ENCODE measurements around the gene ZNF341. TPM values are rescaled to one million over a fixed set of nuclear protein-coding genes. Genes with fewer than 3 reads are reported as not detected.

The ZNF341 gene
- total and polyA plus RNA-seq, 2 experiments from 2014 or later = 4.3 to 6.1 TPM

DNA sequence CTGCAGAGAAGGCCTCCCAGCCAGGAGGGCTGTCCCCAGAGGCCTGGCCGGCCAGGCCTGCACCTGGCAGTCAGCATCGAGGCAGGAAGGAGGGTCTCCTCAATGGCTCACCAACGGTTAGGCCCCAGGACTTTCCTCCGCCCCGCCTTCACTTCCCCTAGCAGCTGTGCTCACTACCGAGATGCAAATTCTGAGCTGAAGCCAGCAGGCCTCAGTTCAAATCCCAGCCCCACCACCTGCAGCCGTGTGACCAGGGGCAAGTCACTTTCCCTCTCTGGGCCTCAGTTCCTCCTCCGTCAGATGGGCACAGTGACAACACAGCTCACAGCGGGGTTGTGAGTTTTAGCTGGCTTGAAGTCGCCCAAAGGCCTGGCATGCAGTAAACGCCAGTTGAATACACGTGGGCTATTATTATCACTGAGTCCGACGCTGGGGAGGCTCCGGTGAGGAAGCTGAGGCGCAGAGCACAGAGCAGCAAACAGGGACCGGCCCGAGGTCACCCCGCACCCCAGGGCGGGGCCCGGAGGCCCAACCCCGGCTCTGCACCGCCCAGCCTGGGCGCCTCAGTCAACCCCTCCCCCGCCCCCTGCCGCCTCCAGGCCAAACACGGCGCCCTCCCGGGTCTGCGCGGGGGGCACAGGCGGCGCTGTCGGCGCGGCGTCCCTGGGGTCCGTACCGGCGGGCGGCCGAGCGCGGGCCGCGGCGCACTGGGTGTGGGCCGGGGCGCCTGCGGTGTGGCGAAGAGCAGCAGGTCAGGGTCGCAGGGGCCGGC lies 46.3 kb upstream of the ZNF341 start:
- Histone ChIP-seq H3K4me1 (ENCODE audit: insufficient read depth) (peaks cover 10% of the 10 kb centered on the region; the same call in 1 of the 2 replicates), H3K27me3 (ENCODE audit: insufficient read depth) (no peaks in the 10 kb centered on the region), H2AFZ (no peak overlapping the region), H3K36me3 (ENCODE audit: insufficient read depth) (no peaks in the 10 kb centered on the region), H3F3A (replicated peaks; ENCODE audit: low read depth) (0 out of 2 replicates have a peak, but pooled peaks cover 2% of the 10 kb centered on the region), H3K4me2 (peak overlapping the region; percentile 98), H3K4me3 (peak overlapping the region; percentile 88), H4K20me1 (replicated peaks; ENCODE audit: insufficient read depth) (peaks cover 25% of the 10 kb centered on the region; the same call in 1 of the 2 replicates), H3K27ac (ENCODE audit: low read depth) (no peak overlapping the region), H3K79me2 (replicated peaks; ENCODE audit: insufficient read depth) (peaks cover 39% of the 10 kb centered on the region), H3K9me2 (ENCODE audit: insufficient read depth) (no peaks in the 10 kb centered on the region)
- H3K27ac Mint-ChIP-seq = peak overlapping the region; percentile 90
- peak; percentile 64 for DNase-seq (ENCODE audit: low spot score)
- H3K4me1 Mint-ChIP-seq = peaks cover 26% of the 10 kb centered on the region
- peaks cover 11% of the 10 kb centered on the region for H3K27me3 Mint-ChIP-seq (ENCODE audit: insufficient read depth, low read depth, poor library complexity)
- TF ChIP-seq STAT1 (IDR thresholded peaks at IDR 0.05; ENCODE audit: unreplicated experiment) = no peak
- TF ChIP-seq ZNF331 (CRISPR knock-in tag; IDR thresholded peaks at IDR 0.05; ENCODE audit: low read depth) = no peak
- TF ChIP-seq NANOG (IDR thresholded peaks at IDR 0.05; ENCODE audit: borderline replicate concordance) = no peak
- no peak for TF ChIP-seq CREB1 (CRISPR knock-in tag; IDR thresholded peaks at IDR 0.05; ENCODE audit: low read depth)
- TF ChIP-seq EZH2 (IDR thresholded peaks at IDR 0.05; ENCODE audit: low read depth, unreplicated experiment) = no peak
- TF ChIP-seq CTCF (conservative IDR thresholded peaks at IDR 0.05; ENCODE audit: low read depth in 2 of 2) = no peak
- TF ChIP-seq EZH2phosphoT487 (IDR thresholded peaks at IDR 0.05; ENCODE audit: unreplicated experiment) = no peak
- no peak for TF ChIP-seq JUNB (IDR thresholded peaks at IDR 0.05; ENCODE audit: unreplicated experiment)
- TF ChIP-seq ZNF114 (CRISPR knock-in tag; IDR thresholded peaks at IDR 0.05) = no peak
- TF ChIP-seq REST (IDR thresholded peaks at IDR 0.05; ENCODE audit: unreplicated experiment) = no peak
- TF ChIP-seq, protein P1, sequence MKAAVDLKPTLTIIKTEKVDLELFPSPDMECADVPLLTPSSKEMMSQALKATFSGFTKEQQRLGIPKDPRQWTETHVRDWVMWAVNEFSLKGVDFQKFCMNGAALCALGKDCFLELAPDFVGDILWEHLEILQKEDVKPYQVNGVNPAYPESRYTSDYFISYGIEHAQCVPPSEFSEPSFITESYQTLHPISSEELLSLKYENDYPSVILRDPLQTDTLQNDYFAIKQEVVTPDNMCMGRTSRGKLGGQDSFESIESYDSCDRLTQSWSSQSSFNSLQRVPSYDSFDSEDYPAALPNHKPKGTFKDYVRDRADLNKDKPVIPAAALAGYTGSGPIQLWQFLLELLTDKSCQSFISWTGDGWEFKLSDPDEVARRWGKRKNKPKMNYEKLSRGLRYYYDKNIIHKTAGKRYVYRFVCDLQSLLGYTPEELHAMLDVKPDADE (IDR thresholded peaks at IDR 0.05) = no peak
- no peak for TF ChIP-seq ZNF462 (CRISPR knock-in tag; IDR thresholded peaks at IDR 0.05)
- no peak for TF ChIP-seq POLR2AphosphoS5 (IDR thresholded peaks at IDR 0.05; ENCODE audit: low read depth)
- H3K4me3 Mint-ChIP-seq = peak overlapping the region; percentile 88
- no peaks in the 10 kb centered on the region; the same call in 2 of the 3 replicates for H3K9me3 Mint-ChIP-seq
- H3K36me3 Mint-ChIP-seq (ENCODE audit: low read depth) = 0 out of 3 replicates have a peak, but pooled peaks cover 2% of the 10 kb centered on the region
- ATAC-seq = peak; percentile 23

Measured in GM23338 (cell line).